ENCODE results near the gene LCE1E.

LCE1E gene

DNA sequence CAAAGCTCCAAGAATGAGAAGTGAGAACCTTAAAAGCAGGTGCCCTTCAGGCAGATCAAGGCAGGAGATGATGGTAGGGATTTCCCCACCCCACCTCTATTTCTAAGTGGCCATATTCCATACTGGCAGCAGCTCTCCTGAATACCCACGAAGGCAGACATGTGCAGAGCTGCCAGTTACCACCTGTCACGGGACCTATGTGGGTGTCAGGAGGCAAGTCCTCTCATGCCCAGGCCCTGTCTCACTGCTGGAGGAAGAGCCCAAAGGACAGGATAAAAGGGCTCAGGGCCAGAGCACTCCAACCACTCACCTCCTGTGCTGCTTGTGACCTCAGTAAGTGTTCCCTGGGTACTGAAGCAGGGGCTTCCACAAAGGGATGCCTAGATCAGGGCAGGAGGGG, 25.0 kb downstream of the LCE1E start:
- Mint-ChIP-seq H3K9me3 (no peaks in the 10 kb centered on the region), H3K4me3 (no peak overlapping the region), H3K36me3 (ENCODE audit: insufficient read depth) (no peaks in the 10 kb centered on the region), H3K27ac (no peak overlapping the region), H3K4me1 (ENCODE audit: low read depth in 2 of 2) (no peaks in the 10 kb centered on the region), H3K27me3 (peaks cover 22 to 38% of the 10 kb centered on the region in 2 donors)
- no peak for ATAC-seq (replicated peaks)
- no peak for DNase-seq

DNA sequence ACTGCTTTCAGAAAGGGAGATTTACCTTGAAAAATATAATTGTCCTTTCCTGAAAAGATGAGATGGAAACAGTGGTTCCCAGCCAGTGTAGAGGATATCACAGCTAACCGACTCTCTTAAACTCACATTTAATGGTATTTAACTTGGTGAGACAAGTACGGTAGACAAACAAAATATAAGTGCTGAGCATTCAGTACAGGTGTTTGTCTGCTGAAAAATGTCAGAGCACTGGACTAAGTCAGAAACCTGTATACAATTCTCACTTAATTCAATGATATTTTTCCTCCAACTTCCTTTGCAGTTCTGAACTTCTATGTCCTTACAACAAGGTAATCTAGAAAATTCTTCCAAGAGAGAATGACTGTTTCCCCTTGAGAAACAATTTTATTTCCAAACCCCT, 25.6 kb downstream of the LCE1E start, which contains the start of gene LCE1B:
Gene LCE1B (plus strand): TSS at position 301 of the 400 bp plus-strand sequence. CDS start 476 bp downstream, outside the sequence.
- H3K9me3 Mint-ChIP-seq, result no peaks in the 10 kb centered on the region
- H3K27ac Mint-ChIP-seq, result no peak within 1 kb of the TSS
- H3K27me3 Mint-ChIP-seq, result peaks cover 20 to 37% of the 10 kb centered on the region in 2 donors
- H3K4me3 Mint-ChIP-seq, result no peak within 1 kb of the TSS
- ATAC-seq (replicated peaks) (no peak), DNase-seq (no peak)
- H3K4me1 Mint-ChIP-seq (ENCODE audit: low read depth in 2 of 2), result no peaks in the 10 kb centered on the region
- no peaks in the 10 kb centered on the region for H3K36me3 Mint-ChIP-seq (ENCODE audit: insufficient read depth)

DNA sequence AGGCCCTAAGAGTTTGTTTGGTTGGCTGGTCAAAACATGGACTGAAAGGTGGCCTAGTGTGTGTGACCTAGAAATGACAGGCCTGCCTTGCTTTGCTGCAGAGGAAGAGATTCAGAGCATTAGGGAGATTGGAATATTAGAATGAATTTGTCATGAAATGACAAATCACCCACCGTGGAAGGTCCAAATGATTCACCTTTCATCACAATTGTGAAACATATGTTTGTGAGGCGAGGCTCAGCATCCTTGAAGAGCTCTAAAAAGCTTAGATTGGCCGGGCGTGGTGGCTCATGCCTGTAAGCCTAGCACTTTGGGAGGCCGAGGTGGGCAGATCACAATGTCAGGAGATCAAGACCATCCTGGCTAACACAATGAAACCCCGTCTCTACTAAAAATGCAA, 31.3 kb downstream of the LCE1E start:
- Mint-ChIP-seq H3K27ac (no peak overlapping the region), H3K27me3 (peaks cover 6 to 17% of the 10 kb centered on the region in 2 donors), H3K4me1 (ENCODE audit: low read depth in 2 of 2) (no peaks in the 10 kb centered on the region), H3K9me3 (no peaks in the 10 kb centered on the region), H3K36me3 (ENCODE audit: insufficient read depth) (no peaks in the 10 kb centered on the region), H3K4me3 (no peak overlapping the region)
- ATAC-seq (replicated peaks) (no peak), DNase-seq (no peak)

DNA sequence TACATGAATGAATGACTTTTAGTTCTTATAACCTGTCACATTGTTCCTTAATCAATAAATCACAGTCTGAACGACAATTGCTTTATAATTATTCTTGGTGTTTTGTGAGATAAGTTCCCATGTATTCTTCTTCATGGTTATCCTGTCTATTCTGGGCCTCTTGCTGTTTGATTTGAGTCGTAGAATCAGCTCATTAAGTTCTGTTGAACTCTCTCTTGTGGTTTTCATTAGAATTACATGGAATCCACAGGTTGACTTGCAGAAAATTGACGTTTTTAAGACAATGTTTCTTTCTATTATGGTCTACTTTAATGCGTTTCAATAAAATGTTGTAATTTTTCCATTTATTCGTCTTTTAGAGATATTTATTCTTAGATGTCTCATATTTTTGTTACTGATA, 37.2 kb downstream of the LCE1E start:
- no peaks in the 10 kb centered on the region for H3K4me1 Mint-ChIP-seq (ENCODE audit: low read depth in 2 of 2)
- no peaks in the 10 kb centered on the region for H3K36me3 Mint-ChIP-seq (ENCODE audit: insufficient read depth)
- H3K4me3 Mint-ChIP-seq, result no peak overlapping the region
- ATAC-seq (replicated peaks), result no peak
- DNase-seq, result no peak
- peaks cover 30 to 39% of the 10 kb centered on the region in 2 donors for H3K27me3 Mint-ChIP-seq
- H3K27ac Mint-ChIP-seq, result no peak overlapping the region
- H3K9me3 Mint-ChIP-seq, result no peaks in the 10 kb centered on the region

DNA sequence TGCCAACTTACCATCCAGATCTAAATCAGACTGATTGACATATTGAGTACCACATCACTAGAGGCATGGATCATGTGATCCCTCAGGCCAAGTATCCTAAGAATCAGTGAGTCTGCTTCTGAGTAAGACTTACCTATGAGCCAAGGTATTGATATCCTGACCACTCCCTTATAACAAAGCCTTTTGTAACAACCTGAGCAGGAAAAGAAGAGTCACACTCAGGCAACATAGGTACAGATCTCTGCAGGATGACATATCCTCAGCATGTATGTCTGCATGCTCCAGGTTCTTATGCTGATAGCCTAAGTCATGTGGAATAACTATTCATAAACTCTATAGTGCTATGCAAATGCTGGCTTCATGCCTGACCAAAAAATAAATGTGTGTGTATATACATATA, 38.9 kb downstream of the LCE1E start:
- Mint-ChIP-seq H3K27ac (no peak overlapping the region), H3K4me3 (no peak overlapping the region), H3K36me3 (ENCODE audit: insufficient read depth) (no peaks in the 10 kb centered on the region), H3K9me3 (no peaks in the 10 kb centered on the region), H3K27me3 (peaks cover 47 to 51% of the 10 kb centered on the region in 2 donors), H3K4me1 (ENCODE audit: low read depth in 2 of 2) (no peaks in the 10 kb centered on the region)
- ATAC-seq (replicated peaks) (no peak), DNase-seq (no peak)

DNA sequence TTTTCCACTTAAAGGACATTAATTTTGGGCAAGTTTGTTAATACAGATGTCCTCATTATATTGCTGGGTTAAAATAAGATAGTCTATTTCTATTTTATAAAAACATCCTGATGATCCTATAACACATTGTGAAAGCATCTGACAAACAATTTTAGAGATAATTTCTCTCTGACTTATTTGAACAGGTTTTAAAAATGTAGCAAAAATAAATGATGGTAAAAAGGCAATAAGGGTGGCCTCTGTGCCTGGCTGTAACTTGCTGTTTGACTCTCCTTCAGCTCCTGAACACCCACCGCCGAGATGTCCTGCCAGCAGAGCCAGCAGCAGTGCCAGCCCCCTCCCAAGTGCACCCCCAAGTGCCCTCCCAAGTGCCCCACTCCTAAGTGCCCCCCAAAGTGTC, 41.1 kb downstream of the LCE1E start, which contains the start of gene LCE1A:
Gene LCE1A (plus strand): TSS at position 301 of the 400 bp plus-strand sequence. CDS start 0 bp downstream, at position 301.
- Mint-ChIP-seq H3K27ac (no peak within 1 kb of the TSS), H3K27me3 (peaks cover 57 to 62% of the 10 kb centered on the region in 2 donors), H3K4me1 (ENCODE audit: low read depth in 2 of 2) (no peaks in the 10 kb centered on the region), H3K36me3 (ENCODE audit: insufficient read depth) (no peaks in the 10 kb centered on the region), H3K9me3 (peaks cover 0 to 2% of the 10 kb centered on the region in 2 donors), H3K4me3 (no peak within 1 kb of the TSS)
- DNase-seq (no peak), ATAC-seq (replicated peaks) (no peak)

DNA sequence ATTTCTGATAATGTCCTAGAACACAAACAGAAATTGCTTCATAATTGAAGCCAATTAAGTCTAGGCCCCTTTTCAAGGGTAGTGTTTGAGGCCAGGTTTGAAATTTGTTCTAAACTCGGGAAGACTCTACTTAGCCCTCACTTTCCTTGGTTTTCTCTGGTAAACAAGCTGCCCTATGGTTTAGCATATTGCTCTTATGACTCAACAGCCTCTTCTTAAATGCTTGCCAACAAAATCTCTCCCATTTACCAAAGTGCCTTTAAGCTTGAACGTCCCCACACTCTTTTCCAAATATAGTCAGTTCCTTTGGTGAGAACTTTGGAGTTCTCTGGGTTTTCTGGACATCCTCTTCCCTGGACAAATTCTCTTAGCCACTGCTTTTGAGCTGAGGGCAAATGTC, 50.8 kb downstream of the LCE1E start:
- no peaks in the 10 kb centered on the region for H3K9me3 Mint-ChIP-seq
- no peak for DNase-seq
- peaks cover 19 to 32% of the 10 kb centered on the region in 2 donors for H3K27me3 Mint-ChIP-seq
- H3K4me1 Mint-ChIP-seq (ENCODE audit: low read depth in 2 of 2), result no peaks in the 10 kb centered on the region
- no peak overlapping the region for H3K4me3 Mint-ChIP-seq
- no peak for ATAC-seq (replicated peaks)
- H3K27ac Mint-ChIP-seq, result no peak overlapping the region
- H3K36me3 Mint-ChIP-seq (ENCODE audit: insufficient read depth), result no peaks in the 10 kb centered on the region

Data from effector memory CD8-positive, alpha-beta T cell (primary cell).